SJSA1 (cell line): ENCODE data around the gene ACSBG1. TPM values are rescaled to one million over a fixed set of nuclear protein-coding genes. Genes with fewer than 3 reads are reported as not detected.

Experiments used
- DNase-seq, 2 experiments: peaks; one replicate each; pipeline ENCODE4 v3.0.0-alpha.2; 2015 to 2020; ENCODE audit warnings: low spot score in 2 of 2, low read depth in 1 of 2
- H3K27ac ChIP-seq: fragments of 250-450 bp; sonication (Bioruptor Pico); 2 replicates; pipeline ENCODE4 v1.5.1; 2020; ENCODE audit warnings: mild to moderate bottlenecking, moderate library complexity
- H3K27me3 ChIP-seq: fragments of 250-450 bp; sonication (Bioruptor Pico); replicated peaks from 2 replicates; pipeline ENCODE4 v1.5.1; 2020; ENCODE audit warnings: mild to moderate bottlenecking, moderate library complexity
- H3K36me3 ChIP-seq: fragments of 250-450 bp; sonication (Bioruptor Pico); 2 replicates; pipeline ENCODE4 v1.5.1; 2020; ENCODE audit warnings: mild to moderate bottlenecking
- H3K4me1 ChIP-seq: fragments of 250-450 bp; sonication (Bioruptor Pico); replicated peaks from 2 replicates; pipeline ENCODE4 v1.6.1; 2021; ENCODE audit warnings: mild to moderate bottlenecking
- H3K4me3 ChIP-seq: fragments of 250-450 bp; sonication (Bioruptor Pico); 2 replicates; pipeline ENCODE4 v1.5.1; 2020; ENCODE audit warnings: mild to moderate bottlenecking
- H3K9me3 ChIP-seq: fragments of 250-450 bp; sonication (Bioruptor Pico); replicated peaks from 2 replicates; pipeline ENCODE4 v1.5.1; 2020; ENCODE audit warnings: mild to moderate bottlenecking
- total RNA-seq: library from RNA; depleted of rRNA; stranded (reverse); fragments of >200 nt; shearing (Covaris generic); gene quantifications from 2 replicates; pipeline ENCODE4 v1.2.3, GENCODE V29; 2014

Gene ACSBG1
- total RNA-seq, 1 experiment from 2014 or later, result not detected

DNA sequence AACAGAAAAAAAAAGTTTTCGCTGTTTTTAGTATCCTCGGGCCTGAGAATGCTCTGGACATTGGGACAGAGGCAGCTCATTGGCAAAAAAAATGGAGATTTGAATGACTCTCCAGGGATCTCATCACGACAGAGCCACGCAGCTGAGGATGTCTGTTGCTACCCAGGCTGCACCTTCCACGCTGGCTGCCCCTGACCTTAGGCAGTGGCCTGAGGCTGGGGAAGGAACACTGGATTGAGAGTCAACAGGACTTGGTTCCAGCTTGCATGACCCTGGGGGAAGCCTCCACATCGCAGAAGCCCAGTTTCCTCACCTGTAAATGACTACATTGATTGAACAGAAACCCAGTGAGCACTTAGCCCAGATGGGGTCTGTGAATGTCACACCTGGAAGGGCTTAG lies 8.7 kb upstream of the ACSBG1 start:
- no peaks in the 10 kb centered on the region for H3K27me3 ChIP-seq
- no peaks in the 10 kb centered on the region for H3K9me3 ChIP-seq
- no peak overlapping the region for H3K27ac ChIP-seq
- H3K4me3 ChIP-seq, result no peak overlapping the region
- DNase-seq, result no peak
- no peaks in the 10 kb centered on the region for H3K4me1 ChIP-seq
- no peaks in the 10 kb centered on the region for H3K36me3 ChIP-seq

DNA sequence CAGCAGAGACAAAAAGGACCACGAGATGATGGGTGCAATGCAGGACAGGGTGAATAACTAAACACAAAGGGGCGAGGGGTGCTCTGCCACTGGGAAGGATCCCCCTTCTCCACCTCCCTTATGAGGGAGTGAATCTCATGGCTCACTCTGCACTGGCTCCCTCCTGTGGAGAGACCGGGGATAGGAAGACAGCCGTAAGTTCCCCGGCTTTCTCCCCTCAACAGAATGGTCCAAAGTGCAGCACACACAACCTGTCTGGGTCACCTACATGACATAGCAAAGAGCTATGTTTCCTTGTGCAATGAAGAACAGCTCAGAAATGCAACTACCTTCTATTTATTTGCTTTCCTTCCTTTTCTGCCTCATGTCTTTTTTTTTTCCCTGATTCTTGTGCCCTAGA lies 7.8 kb upstream of the ACSBG1 start:
- Histone ChIP-seq H3K27me3 (no peaks in the 10 kb centered on the region), H3K4me1 (no peaks in the 10 kb centered on the region), H3K4me3 (no peak overlapping the region), H3K36me3 (no peaks in the 10 kb centered on the region), H3K9me3 (no peaks in the 10 kb centered on the region), H3K27ac (no peak overlapping the region)
- DNase-seq, result no peak

DNA sequence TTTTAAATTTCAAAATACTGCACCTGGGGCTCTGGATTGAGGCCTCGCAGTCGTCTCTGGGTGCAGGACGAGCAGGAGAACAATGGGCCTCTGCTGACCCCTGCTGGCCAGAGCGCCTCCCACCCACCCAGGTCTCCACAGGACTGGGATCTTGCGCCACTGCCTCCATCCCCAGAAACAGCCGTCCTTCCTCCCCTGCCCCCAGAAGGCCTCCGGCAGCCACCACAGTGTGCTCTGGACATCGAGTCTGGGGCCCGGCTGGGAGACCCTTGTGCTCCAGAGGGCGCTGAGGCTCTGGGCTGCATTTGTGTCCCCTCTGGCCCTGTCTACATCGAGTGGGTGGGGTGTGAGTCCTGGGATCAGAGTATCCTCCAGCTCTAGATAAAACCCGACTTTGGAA lies 6.7 kb upstream of the ACSBG1 start:
- H3K4me3 ChIP-seq, result no peak overlapping the region
- no peaks in the 10 kb centered on the region for H3K36me3 ChIP-seq
- no peaks in the 10 kb centered on the region for H3K9me3 ChIP-seq
- DNase-seq, result peak; percentile 57 to 79
- H3K27ac ChIP-seq, result no peak overlapping the region
- no peaks in the 10 kb centered on the region for H3K4me1 ChIP-seq
- no peaks in the 10 kb centered on the region for H3K27me3 ChIP-seq

DNA sequence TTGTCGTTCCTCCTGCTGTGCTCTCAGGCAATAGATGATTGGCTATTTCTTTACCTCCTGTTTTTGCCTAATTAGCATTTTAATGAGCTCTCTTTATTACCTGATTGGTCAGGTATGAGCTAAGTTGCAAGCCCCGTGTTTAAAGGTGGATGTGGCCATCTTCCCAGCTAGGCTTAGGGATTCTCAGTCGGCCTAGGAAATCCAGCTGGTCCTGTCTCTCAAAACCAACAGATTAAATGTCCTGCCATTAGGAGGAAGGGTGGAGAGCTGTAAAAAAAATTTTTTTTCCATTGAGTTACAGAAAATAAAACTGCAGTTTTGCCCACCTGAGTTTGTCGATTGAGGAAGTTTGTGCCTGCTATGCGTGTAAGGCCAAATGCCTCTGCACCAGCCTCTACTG lies 5.4 kb upstream of the ACSBG1 start:
- no peak overlapping the region for H3K27ac ChIP-seq
- no peaks in the 10 kb centered on the region for H3K36me3 ChIP-seq
- H3K27me3 ChIP-seq, result no peaks in the 10 kb centered on the region
- no peaks in the 10 kb centered on the region for H3K9me3 ChIP-seq
- DNase-seq, result no peak
- H3K4me1 ChIP-seq, result no peaks in the 10 kb centered on the region
- no peak overlapping the region for H3K4me3 ChIP-seq

DNA sequence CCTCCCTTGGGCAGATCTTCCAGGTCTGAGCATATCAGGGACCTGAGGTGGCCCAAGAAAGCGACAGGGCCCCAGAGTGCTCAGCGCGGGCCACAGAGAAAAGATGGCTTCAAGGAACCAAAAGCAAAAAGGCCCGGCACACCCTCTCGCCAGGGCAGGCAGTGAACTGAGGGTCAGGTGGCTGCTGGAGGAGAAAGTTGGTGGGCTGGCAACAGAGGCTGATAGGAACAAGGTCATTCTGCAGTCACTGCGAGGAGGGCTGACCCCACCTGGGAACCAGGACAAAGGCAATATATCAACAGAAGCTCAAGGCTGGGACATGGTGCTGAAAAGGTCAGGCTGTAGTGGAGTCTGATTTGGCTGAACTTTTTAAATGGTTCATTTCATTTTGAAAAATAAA lies 2.8 kb upstream of the ACSBG1 start:
- no peak overlapping the region for H3K27ac ChIP-seq
- no peak for DNase-seq

DNA sequence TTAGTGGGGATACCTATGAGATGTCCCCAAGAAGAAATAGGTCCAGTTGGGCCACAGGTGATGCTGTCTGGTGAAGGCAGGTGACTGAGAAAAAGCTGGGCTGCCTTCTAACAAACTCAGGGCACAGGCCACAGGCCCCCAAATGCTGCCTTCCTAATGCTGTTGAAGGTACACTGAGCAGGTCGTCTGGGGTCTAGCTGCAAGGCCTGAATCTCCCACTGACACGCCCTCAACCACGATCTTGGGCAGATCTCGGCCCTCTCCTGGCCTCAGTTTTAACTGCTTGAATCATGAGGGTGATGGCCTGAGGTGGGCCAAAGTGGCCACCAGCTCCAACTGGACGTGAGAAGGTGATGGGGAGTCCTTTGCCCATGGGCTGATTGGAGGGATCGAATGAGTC lies 2.1 kb upstream of the ACSBG1 start:
- Histone ChIP-seq H3K9me3 (no peaks in the 10 kb centered on the region), H3K27ac (no peak overlapping the region), H3K4me1 (no peaks in the 10 kb centered on the region), H3K36me3 (no peaks in the 10 kb centered on the region), H3K27me3 (0 out of 2 replicates have a peak, but pooled peaks cover 3% of the 10 kb centered on the region), H3K4me3 (no peak overlapping the region)
- no peak for DNase-seq

More for the DNA sequence above, 2.8 kb upstream of the ACSBG1 start:
- Histone ChIP-seq H3K27me3 (0 out of 2 replicates have a peak, but pooled peaks cover under 1% of the 10 kb centered on the region), H3K4me3 (no peak overlapping the region), H3K9me3 (no peaks in the 10 kb centered on the region), H3K36me3 (no peaks in the 10 kb centered on the region), H3K4me1 (no peaks in the 10 kb centered on the region)

DNA sequence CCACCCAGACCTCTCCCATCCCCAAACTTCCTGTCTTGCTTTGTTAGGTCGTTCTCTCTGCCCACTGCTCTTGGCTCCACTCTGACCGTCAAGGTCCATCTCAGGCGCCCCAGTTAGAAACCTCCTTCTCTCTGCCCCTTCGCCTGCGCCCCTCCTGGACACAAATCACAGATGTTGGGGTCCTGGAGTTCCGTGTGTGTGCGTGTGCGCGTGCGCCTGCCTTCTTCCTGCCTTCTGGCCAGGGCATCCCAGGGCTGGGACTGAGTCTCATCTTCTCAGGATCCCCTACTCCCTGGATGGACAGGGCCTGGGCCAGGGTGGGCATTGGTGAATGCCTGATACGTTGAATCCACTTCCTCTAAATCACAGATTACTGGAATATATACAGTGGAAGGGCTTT lies 869 bp downstream of the ACSBG1 start:
- Histone ChIP-seq H3K27me3 (0 out of 2 replicates have a peak, but pooled peaks cover 3% of the 10 kb centered on the region), H3K4me1 (no peaks in the 10 kb centered on the region), H3K9me3 (no peaks in the 10 kb centered on the region), H3K27ac (no peak overlapping the region), H3K4me3 (no peak overlapping the region), H3K36me3 (no peaks in the 10 kb centered on the region)
- no peak for DNase-seq

DNA sequence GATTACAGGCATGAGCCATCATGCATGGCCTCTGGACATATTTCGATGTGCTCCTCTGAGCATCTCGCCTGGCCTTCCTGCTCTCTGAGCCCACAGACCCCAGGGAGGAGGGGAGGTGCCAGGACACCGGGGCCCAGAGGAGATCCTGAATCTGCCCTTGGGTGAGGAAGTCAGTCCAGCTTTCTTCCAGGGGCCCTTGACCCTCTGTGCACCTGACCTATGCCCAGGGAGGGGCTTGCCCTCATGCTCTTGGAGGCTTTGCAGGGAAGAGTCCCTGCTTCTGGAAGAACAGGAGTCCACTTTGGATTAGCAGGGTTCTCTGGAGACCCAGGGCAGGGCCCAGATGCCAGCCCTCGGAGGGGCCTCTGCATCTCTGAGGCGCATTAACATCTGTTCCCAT lies 1.4 kb downstream of the ACSBG1 start:
- H3K9me3 ChIP-seq, result no peaks in the 10 kb centered on the region
- H3K4me1 ChIP-seq, result no peaks in the 10 kb centered on the region
- no peak overlapping the region for H3K4me3 ChIP-seq
- H3K27me3 ChIP-seq, result 0 out of 2 replicates have a peak, but pooled peaks cover 3% of the 10 kb centered on the region
- no peak for DNase-seq
- H3K27ac ChIP-seq, result no peak overlapping the region
- no peaks in the 10 kb centered on the region for H3K36me3 ChIP-seq

DNA sequence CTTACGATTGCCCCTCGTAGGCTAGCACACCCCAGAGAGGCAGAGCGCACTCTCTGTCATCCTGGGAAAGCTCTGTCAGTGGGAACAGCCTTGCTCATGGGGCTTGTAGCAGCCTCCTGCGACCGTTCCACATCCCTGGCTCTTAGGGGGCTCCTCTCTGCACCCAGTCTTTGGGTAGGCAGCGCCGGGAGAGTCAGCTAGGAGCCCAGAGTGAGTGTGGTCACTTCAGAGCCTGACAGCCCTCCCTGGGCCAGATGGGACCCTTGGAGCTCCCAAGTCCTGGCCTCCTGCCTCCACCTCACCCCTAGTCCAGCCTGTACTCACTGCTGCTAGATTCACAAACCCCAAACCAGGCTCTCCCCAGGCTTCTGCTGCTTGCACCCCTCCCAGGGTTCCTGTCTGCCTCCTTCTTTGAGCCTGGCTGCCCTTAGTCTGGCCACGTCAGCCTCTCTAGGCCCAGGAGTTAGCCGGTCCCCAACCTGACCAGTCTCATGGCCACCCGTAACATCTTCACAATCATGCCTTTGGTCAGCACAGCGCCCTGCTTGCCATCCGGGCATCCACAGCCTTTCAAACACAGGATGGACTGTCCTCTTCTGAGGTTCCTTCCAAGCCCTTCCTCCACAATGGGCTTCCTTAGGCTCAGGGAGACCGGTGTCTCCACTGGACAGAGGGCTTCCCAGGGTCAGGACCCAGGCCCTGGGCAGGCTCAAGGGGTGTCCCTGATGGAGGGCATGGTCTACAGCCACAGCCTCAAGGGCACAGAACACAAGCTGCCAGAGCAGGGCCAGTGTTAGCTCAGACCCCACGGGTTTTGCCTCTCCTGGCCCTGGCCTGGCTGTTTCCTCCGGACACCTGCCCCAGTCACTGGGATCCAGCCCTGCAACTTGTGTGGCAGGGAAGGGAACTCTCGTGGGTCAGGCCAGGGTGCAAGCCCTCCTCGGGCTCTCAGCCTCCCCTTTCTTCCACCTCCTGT lies 4.6 kb downstream of the ACSBG1 start:
- Histone ChIP-seq H3K4me1 (no peaks in the 10 kb centered on the region), H3K27ac (no peak overlapping the region), H3K9me3 (0 out of 2 replicates have a peak, but pooled peaks cover 4% of the 10 kb centered on the region), H3K36me3 (no peaks in the 10 kb centered on the region), H3K4me3 (no peak overlapping the region), H3K27me3 (0 out of 2 replicates have a peak, but pooled peaks cover 3% of the 10 kb centered on the region)
- DNase-seq, result no peak

DNA sequence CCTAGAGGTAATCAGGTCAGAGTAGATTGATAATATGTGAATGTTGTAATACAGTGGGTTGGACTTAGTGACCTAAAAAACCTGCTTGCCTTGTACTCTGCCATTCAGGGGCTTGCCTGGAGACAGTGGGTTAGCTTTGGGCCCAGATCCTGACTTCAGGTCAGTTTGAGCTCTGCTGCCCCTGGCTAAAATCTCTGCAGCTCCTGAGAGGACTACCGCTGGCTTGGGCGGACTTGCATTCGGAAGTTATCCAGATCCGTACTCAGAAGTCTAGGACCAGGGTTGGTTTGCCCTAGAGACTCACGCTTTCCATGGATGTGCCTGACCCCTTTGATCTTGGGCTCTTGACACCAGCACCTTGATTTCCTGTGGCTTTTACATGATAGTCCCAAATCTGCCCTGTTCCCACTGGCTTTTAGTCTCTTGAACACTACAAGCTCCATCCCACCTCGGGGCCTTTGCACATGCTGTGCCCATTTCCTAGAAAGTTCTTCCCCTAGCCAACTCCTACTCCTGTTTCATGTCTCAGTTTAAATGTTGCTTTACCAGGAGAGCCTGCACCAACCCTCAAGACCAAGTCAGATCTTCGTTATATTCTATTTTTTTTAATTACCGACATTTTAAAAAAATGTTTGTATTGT lies 5.9 kb downstream of the ACSBG1 start:
- DNase-seq, result no peak
- no peak overlapping the region for H3K27ac ChIP-seq
- H3K27me3 ChIP-seq, result 0 out of 2 replicates have a peak, but pooled peaks cover 3% of the 10 kb centered on the region
- H3K4me3 ChIP-seq, result no peak overlapping the region
- no peaks in the 10 kb centered on the region for H3K4me1 ChIP-seq
- H3K36me3 ChIP-seq, result no peaks in the 10 kb centered on the region
- 0 out of 2 replicates have a peak, but pooled peaks cover 4% of the 10 kb centered on the region for H3K9me3 ChIP-seq

DNA sequence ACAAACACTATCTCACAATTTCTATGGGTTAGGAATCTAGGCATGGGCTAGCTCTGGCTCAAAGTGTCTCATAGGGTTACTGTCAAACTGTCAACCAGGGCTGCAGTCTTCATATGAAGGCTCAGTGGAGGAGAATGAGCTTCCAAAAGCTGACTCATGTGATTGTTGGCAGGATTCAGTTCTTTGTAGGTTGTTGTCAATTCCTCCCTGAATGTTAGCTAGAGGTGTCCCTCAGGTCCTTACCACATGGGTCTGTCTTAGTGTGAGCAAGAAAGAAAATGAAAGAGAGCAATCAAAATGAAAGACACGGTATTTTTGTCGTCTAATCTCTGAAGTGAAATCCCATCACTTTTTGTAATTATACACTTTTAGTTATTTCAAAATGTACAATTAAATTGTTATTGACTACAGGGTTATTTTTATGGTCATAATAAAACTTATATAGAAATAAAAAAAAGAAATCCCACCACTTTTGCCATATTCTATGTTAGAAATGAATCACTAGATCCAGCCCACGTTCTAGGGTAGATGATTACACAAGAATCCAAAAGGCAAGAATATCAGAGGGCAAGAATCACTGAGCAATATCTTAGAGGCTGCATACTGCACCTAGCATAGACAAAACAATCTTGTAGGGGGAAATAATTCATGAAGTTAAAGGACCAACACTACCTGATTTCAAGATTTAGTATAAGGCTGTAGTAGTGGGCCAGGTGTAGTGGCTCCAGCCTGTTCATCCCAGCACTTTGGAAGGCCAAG lies 8.4 kb downstream of the ACSBG1 start:
- Histone ChIP-seq H3K9me3 (0 out of 2 replicates have a peak, but pooled peaks cover 4% of the 10 kb centered on the region), H3K36me3 (no peaks in the 10 kb centered on the region), H3K27ac (no peak overlapping the region), H3K27me3 (no peaks in the 10 kb centered on the region), H3K4me1 (no peaks in the 10 kb centered on the region), H3K4me3 (no peak overlapping the region)
- no peak for DNase-seq

DNA sequence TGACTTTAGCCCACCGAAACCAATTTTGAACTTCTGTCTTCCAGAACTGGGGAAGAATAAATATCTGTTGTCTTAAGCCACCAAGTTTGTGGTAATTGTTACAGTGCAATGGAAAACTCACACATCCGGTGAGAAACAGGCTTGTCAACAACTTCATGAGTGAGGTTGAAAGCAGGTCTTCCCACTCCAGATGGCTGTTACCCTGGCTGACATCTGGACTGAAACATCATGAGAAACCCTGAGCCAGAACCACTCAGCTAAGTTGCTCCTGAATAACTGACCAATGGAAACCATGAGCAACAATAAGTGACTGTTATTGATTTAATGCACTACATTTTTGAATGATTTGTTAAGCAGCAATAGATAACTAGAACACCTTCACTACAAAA lies 10.3 kb downstream of the ACSBG1 start:
- Histone ChIP-seq H3K27me3 (no peaks in the 10 kb centered on the region), H3K4me3 (no peak overlapping the region), H3K4me1 (no peaks in the 10 kb centered on the region), H3K9me3 (0 out of 2 replicates have a peak, but pooled peaks cover 4% of the 10 kb centered on the region), H3K27ac (no peak overlapping the region), H3K36me3 (no peaks in the 10 kb centered on the region)
- DNase-seq, result no peak

DNA sequence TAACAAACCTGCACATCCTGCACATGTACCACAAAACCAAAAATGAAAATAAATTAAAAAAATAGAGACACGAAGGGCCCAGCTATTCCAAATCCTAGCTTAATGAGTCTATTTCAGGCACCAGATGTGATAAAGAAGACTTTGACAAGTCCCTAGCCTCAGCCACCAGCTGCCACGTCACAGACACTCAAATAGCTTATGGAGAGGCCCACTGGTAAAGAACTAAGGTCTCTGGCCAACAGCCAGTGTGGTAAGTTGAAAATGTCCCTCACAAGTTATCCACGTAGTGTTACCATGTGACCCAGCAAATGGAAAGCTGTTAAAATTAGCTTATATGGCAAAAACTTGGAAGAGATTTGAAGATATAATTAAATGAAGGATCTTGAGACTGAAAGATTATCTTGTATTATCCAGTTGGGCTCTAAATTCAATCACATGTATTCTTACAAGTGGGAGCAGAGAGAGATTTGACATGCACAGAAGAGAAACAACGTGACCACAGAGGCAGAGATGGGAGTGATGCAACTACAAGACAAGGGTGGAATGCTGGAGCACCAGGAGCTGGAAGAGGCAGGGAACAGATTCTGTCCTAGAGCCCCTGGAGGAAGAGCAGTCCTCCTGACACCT lies 10.9 kb downstream of the ACSBG1 start:
- H3K27ac ChIP-seq, result no peak overlapping the region
- no peaks in the 10 kb centered on the region for H3K36me3 ChIP-seq
- no peaks in the 10 kb centered on the region for H3K27me3 ChIP-seq
- H3K4me1 ChIP-seq, result no peaks in the 10 kb centered on the region
- H3K4me3 ChIP-seq, result no peak overlapping the region
- DNase-seq, result no peak
- H3K9me3 ChIP-seq, result 0 out of 2 replicates have a peak, but pooled peaks cover 4% of the 10 kb centered on the region
